Measurements from ENCODE around the gene PMPCA.

Gene PMPCA

GRCh38 chr9:136416427-136416826 is 6.0 kb downstream of the PMPCA start:
- H3K4me3 ChIP-seq (ENCODE audit: low read depth, low read length): no peak overlapping the region
- TF ChIP-seq CTCF (IDR thresholded peaks at IDR 0.05; ENCODE audit: insufficient read depth, low read depth, low read length, missing control alignments): no peak
- DNase-seq (ENCODE audit: low read depth): no peak

GRCh38 chr9:136416914-136417313 is 6.5 kb downstream of the PMPCA start:
- no peak for DNase-seq (ENCODE audit: low read depth)
- no peak for TF ChIP-seq CTCF (IDR thresholded peaks at IDR 0.05; ENCODE audit: insufficient read depth, low read depth, low read length, missing control alignments)
- no peak overlapping the region for H3K4me3 ChIP-seq (ENCODE audit: low read depth, low read length)

- no peak for DNase-seq (ENCODE audit: low read depth)
- no peak overlapping the region for H3K4me3 ChIP-seq (ENCODE audit: low read depth, low read length)
- no peak for TF ChIP-seq CTCF (IDR thresholded peaks at IDR 0.05; ENCODE audit: insufficient read depth, low read depth, low read length, missing control alignments)
Measured at GRCh38 chr9:136418182-136419091, 8.0 kb downstream of the PMPCA start.

DNA sequence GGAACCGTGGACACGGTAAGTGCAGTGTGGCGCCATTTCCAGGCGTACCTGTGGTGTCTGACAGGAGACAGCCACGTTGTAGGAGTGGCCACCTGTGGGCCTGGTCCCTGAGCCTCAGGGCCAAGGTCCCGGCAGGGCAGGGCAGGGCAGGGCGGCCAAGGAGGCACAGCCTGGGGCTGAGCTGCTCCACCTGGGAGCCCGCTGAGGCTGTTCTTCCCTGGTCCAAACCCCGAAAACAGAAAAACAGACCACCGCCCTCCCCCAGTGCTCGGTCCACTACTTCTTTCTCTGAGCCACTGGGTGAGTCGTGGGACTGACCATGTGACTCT is 8.6 kb downstream of the PMPCA start:
- DNase-seq (ENCODE audit: low read depth): no peak
- H3K4me3 ChIP-seq (ENCODE audit: low read depth, low read length): no peak overlapping the region
- no peak for TF ChIP-seq CTCF (IDR thresholded peaks at IDR 0.05; ENCODE audit: insufficient read depth, low read depth, low read length, missing control alignments)

DNA sequence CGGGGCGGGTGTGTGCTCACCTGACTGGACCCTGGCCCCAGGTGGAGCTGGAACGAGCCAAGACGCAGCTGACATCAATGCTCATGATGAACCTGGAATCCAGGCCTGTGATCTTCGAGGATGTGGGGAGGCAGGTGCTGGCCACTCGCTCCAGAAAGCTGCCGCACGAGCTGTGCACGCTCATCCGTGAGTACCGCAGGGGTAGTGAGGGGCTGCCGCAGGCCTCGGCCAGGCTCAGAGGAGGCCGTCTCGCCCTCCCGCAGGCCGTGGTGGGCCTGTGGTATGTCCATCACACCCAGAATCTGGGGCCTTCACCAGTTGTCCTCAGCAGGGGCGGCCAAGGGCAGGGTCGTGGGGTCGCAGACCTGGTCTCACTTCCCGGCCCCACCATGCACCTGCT is 11.3 kb downstream of the PMPCA start:
- no peak for DNase-seq (ENCODE audit: low read depth)
- TF ChIP-seq CTCF (IDR thresholded peaks at IDR 0.05; ENCODE audit: insufficient read depth, low read depth, low read length, missing control alignments): no peak
- no peak overlapping the region for H3K4me3 ChIP-seq (ENCODE audit: low read depth, low read length)

GRCh38 chr9:136422876-136423275 is 12.4 kb downstream of the PMPCA start:
- TF ChIP-seq CTCF (IDR thresholded peaks at IDR 0.05; ENCODE audit: insufficient read depth, low read depth, low read length, missing control alignments): no peak
- DNase-seq (ENCODE audit: low read depth): no peak
- no peak overlapping the region for H3K4me3 ChIP-seq (ENCODE audit: low read depth, low read length)
